Measurements from ENCODE around the gene MERTK.

MERTK gene

GRCh38 chr2:112027767-112028166 lies 129.4 kb downstream of the MERTK start:
- TF ChIP-seq CTCF (conservative IDR thresholded peaks at IDR 0.05; ENCODE audit: control insufficient read depth, insufficient read depth, low read depth, low read length), result no peak
- H3K4me3 ChIP-seq (ENCODE audit: control insufficient read depth, low read depth, low read length), result no peak overlapping the region
- DNase-seq (ENCODE audit: low read depth), result no peak

DNA sequence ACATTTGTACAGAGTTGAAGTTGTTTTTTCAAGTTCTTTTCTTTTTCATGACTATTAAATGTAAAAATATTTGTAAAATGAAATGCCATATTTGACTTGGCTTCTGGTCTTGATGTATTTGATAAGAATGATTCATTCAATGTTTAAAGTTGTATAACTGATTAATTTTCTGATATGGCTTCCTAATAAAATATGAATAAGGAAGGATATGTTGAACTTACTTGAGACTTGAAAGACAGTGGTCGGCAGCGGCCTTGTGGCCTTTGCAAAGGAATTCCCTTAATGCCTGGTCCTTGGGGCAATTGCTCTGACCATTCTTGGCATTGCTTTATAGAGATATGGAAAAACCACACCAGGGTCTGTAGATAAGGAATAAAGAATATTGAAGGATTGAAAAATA lies 130.8 kb downstream of the MERTK start:
- no peak overlapping the region for H3K4me3 ChIP-seq (ENCODE audit: control insufficient read depth, low read depth, low read length)
- no peak for DNase-seq (ENCODE audit: low read depth)
- TF ChIP-seq CTCF (conservative IDR thresholded peaks at IDR 0.05; ENCODE audit: control insufficient read depth, insufficient read depth, low read depth, low read length), result no peak

GRCh38 chr2:112031473-112032223 lies 133.2 kb downstream of the MERTK start:
- H3K4me3 ChIP-seq (ENCODE audit: control insufficient read depth, low read depth, low read length), result no peak overlapping the region
- no peak for TF ChIP-seq CTCF (conservative IDR thresholded peaks at IDR 0.05; ENCODE audit: control insufficient read depth, insufficient read depth, low read depth, low read length)
- DNase-seq (ENCODE audit: low read depth), result peak; percentile 29

GRCh38 chr2:112032224-112032586 lies 133.8 kb downstream of the MERTK start:
- DNase-seq (ENCODE audit: low read depth), result peak; percentile 42
- no peak for TF ChIP-seq CTCF (conservative IDR thresholded peaks at IDR 0.05; ENCODE audit: control insufficient read depth, insufficient read depth, low read depth, low read length)
- no peak overlapping the region for H3K4me3 ChIP-seq (ENCODE audit: control insufficient read depth, low read depth, low read length)

GRCh38 chr2:112032689-112033465 lies 134.5 kb downstream of the MERTK start:
- TF ChIP-seq CTCF (conservative IDR thresholded peaks at IDR 0.05; ENCODE audit: control insufficient read depth, insufficient read depth, low read depth, low read length), result peak; percentile 20
- peak; percentile 91 for DNase-seq (ENCODE audit: low read depth)
- H3K4me3 ChIP-seq (ENCODE audit: control insufficient read depth, low read depth, low read length), result no peak overlapping the region

DNA sequence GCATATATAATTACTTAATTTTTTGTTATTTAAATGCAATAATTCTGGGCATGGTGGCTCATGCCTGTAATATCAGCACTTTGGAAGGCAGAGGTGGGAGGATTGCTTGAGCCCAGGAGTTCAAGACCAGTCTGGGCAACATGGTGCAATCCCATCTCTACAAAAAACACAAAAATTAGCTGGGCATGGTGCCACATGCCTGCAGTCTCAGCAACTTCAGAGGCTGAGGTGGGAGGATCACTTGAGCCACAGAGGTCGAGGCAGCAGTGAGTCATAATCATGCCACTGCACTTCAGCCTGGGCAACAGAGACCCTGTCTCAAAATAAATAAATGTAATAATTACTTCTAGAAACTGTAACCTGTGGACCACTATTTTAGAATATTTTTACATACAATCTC lies 135.2 kb downstream of the MERTK start:
- no peak for TF ChIP-seq CTCF (conservative IDR thresholded peaks at IDR 0.05; ENCODE audit: control insufficient read depth, insufficient read depth, low read depth, low read length)
- H3K4me3 ChIP-seq (ENCODE audit: control insufficient read depth, low read depth, low read length), result no peak overlapping the region
- DNase-seq (ENCODE audit: low read depth), result peak; percentile 69
